HepG2 (cell line): ENCODE results near the gene SIRPA. TPM values are rescaled to one million over a fixed set of nuclear protein-coding genes. Genes with fewer than 3 reads are reported as not detected.

ENCODE experiments used
- BRCA1 ChIP-seq: sonication (generic); formaldehyde crosslinking; IDR thresholded peaks from 2 replicates; pipeline ENCODE4 v1.4.0; 2020; ENCODE audit warnings: missing genetic modification reagents
- FOXJ3 ChIP-seq: sonication (generic); formaldehyde crosslinking; IDR thresholded peaks from 2 replicates; pipeline ENCODE4 v1.4.0; 2020; ENCODE audit warnings: missing genetic modification reagents, mild to moderate bottlenecking, borderline replicate concordance
- HNRNPK ChIP-seq: fragments of 200-400 bp; formaldehyde crosslinking; IDR thresholded peaks from 2 replicates; pipeline ENCODE4 v1.6.1; 2018; ENCODE audit warnings: low read length, low read depth, moderate library complexity, mild to moderate bottlenecking; ENCODE audit not compliant: poor library complexity, severe bottlenecking
- HOXA3 ChIP-seq: sonication (generic); formaldehyde crosslinking; IDR thresholded peaks from 2 replicates; pipeline ENCODE4 v1.5.0; 2020; ENCODE audit warnings: missing genetic modification reagents
- KDM4B ChIP-seq: sonication (generic); formaldehyde crosslinking; IDR thresholded peaks from 2 replicates; pipeline ENCODE4 v1.4.0; 2020; ENCODE audit warnings: missing genetic modification reagents
- MAZ ChIP-seq, 2 experiments: sonication (generic) in 1 of 2; formaldehyde crosslinking in 1 of 2; IDR thresholded peaks; 2 replicates each; pipeline versions ENCODE4 v1.5.0 to v1.6.1; 2012 to 2020; ENCODE audit warnings: low read depth in 2 of 2, mild to moderate bottlenecking in 2 of 2, borderline replicate concordance in 1 of 2, improper control_type of control experiment in 1 of 2, low read length in 1 of 2, missing genetic modification reagents in 1 of 2, moderate library complexity in 1 of 2
- MLLT10 ChIP-seq: sonication (generic); formaldehyde crosslinking; IDR thresholded peaks from 2 replicates; pipeline ENCODE4 v1.4.0; 2020; ENCODE audit warnings: missing genetic modification reagents
- POLR2AphosphoS5 ChIP-seq: IDR thresholded peaks from 2 replicates; pipeline ENCODE4 v1.6.1; 2012; ENCODE audit warnings: low read depth, low read length
- SYNCRIP ChIP-seq: fragments of 200-400 bp; formaldehyde crosslinking; IDR thresholded peaks from 2 replicates; pipeline ENCODE4 v1.6.1; 2018; ENCODE audit warnings: mild to moderate bottlenecking, low read depth, low read length; ENCODE audit not compliant: insufficient read depth
- TP53 ChIP-seq: sonication (generic); formaldehyde crosslinking; conservative IDR thresholded peaks from 2 replicates; pipeline ENCODE4 v1.4.0; 2020; ENCODE audit warnings: missing genetic modification reagents
- ZFP41 ChIP-seq: sonication (generic); formaldehyde crosslinking; IDR thresholded peaks from 2 replicates; pipeline ENCODE4 v1.4.0; 2020; ENCODE audit warnings: mild to moderate bottlenecking, missing genetic modification reagents, borderline replicate concordance
- ZNF331 ChIP-seq: sonication (generic); formaldehyde crosslinking; IDR thresholded peaks from 2 replicates; pipeline ENCODE4 v1.4.0; 2020; ENCODE audit warnings: missing genetic modification reagents
- ZNF354B ChIP-seq: sonication (generic); formaldehyde crosslinking; IDR thresholded peaks from 2 replicates; pipeline ENCODE4 v1.8.0; 2022; ENCODE audit warnings: mild to moderate bottlenecking, missing genetic modification reagents
- ZNF709 ChIP-seq: sonication (generic); formaldehyde crosslinking; IDR thresholded peaks from 2 replicates; pipeline ENCODE4 v1.5.0; 2020; ENCODE audit warnings: mild to moderate bottlenecking, missing genetic modification reagents
- ZSCAN29 ChIP-seq: sonication (generic); formaldehyde crosslinking; conservative IDR thresholded peaks from 2 replicates; pipeline ENCODE4 v1.4.0; 2020; ENCODE audit warnings: mild to moderate bottlenecking, missing genetic modification reagents
- polyA plus RNA-seq, 8 experiments: library from polyadenylated mRNA; depleted of rRNA in 3 of 8; stranded (reverse) in 7 of 8; unstranded in 1 of 8; fragments of >200 nt; fragmentation: Illumina TruSeq in 4 of 8; extraction: Trizol in 4 of 8; gene quantifications; 2 replicates each; pipeline versions ENCODE4 v1.2.1 to v1.2.3, GENCODE V29; 2011 to 2016; ENCODE audit warnings: low read depth in 4 of 8, missing spikeins in 1 of 8, mixed read lengths in 1 of 8; ENCODE audit not compliant: insufficient read depth in 1 of 8
- total RNA-seq, 5 experiments: library from RNA; depleted of rRNA; stranded (reverse); fragments of >200 nt; fragmentation: Illumina TruSeq; extraction: Trizol; gene quantifications; 2 replicates each; pipeline ENCODE4 v1.2.3, GENCODE V29; 2016; ENCODE audit warnings: low read depth in 1 of 5
- TF ChIP-seq, protein P1 (sequence below): sonication (generic); formaldehyde crosslinking; IDR thresholded peaks from 2 replicates; pipeline ENCODE4 v1.8.1; 2022; ENCODE audit warnings: low read depth, mild to moderate bottlenecking, missing genetic modification reagents
- TF ChIP-seq, protein P2 (sequence below): sonication (generic); formaldehyde crosslinking; IDR thresholded peaks from 2 replicates; pipeline ENCODE4 v1.5.0; 2020; ENCODE audit warnings: mild to moderate bottlenecking, missing genetic modification reagents, borderline replicate concordance
- TF ChIP-seq, protein P3 (sequence below): fragments of 450-650 bp; IDR thresholded peaks from 2 replicates; pipeline ENCODE4 v1.6.1; 2016
- TF ChIP-seq, protein P4 (sequence below): sonication (generic); formaldehyde crosslinking; IDR thresholded peaks from 2 replicates; pipeline ENCODE4 v1.9.0; 2021; ENCODE audit warnings: missing genetic modification reagents, borderline replicate concordance

Gene SIRPA
- total and polyA plus RNA-seq, 2 of the 13 experiments (the other 11 are each of a cell fraction or from before 2014, with no cell fraction given): 7.2 to 17.6 TPM

DNA sequence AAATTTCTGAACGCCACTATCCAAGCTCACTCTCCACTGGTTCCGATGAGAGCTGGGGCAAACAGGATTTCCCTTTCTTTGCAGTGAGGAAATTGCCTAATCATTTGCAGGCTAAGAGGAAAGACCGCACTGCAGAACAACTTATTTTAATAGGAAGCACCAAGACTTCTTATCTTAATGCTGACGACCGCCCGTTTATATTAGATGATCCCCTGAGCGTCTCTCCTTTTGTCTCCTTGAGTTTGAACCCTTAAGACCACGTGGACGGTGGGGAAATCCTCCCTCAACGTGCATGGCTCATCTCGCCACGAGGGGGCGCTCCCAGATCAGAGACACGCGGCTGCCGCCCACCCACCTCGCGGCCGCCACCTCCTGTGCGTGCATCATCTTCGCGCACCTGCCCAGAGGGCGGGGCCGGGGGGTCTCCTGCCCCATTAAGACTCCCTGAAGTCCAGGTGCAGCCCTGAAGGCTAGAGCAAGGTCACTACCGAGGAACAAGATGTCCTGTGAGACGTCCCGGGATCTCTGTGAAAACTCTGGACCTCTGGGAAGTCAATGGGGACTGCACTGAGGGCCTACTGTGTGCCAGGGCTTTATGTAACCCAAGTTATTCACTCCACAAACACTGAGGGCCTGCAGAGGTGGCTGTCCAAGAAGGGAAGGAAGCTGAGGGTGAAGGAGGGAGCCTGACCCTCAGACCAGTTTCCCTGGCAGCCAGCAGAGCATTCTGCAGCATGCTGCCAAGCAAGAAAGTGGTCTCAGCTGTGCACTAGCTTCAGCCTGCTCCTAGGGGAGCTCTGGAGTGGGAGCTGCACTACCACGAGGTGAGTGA, 70.5 kb downstream of the SIRPA start (continued):
- TF ChIP-seq FOXJ3 (no peak), ZFP41 (CRISPR knock-in tag) (no peak), ZNF709 (0 out of 2 replicates have a peak, but pooled peaks have one; percentile 24), ZNF331 (CRISPR knock-in tag) (peak; percentile 70; the same call in 1 of the 2 replicates), HNRNPK (no peak), TP53 (CRISPR knock-in tag) (no peak), MLLT10 (CRISPR knock-in tag) (no peak), KDM4B (CRISPR knock-in tag) (no peak), MAZ (IDR thresholded peaks at IDR 0.05; ENCODE audit: borderline replicate concordance, low read depth, low read length) (no peak), MAZ (CRISPR knock-in tag; IDR thresholded peaks at IDR 0.05; ENCODE audit: low read depth) (peak; percentile 84), SYNCRIP (no peak), BRCA1 (no peak), POLR2AphosphoS5 (no peak), ZNF354B (CRISPR knock-in tag) (0 out of 2 replicates have a peak, but pooled peaks have one; percentile 29), ZSCAN29 (CRISPR knock-in tag) (no peak), HOXA3 (CRISPR knock-in tag) (no peak)
- TF ChIP-seq, protein P1, sequence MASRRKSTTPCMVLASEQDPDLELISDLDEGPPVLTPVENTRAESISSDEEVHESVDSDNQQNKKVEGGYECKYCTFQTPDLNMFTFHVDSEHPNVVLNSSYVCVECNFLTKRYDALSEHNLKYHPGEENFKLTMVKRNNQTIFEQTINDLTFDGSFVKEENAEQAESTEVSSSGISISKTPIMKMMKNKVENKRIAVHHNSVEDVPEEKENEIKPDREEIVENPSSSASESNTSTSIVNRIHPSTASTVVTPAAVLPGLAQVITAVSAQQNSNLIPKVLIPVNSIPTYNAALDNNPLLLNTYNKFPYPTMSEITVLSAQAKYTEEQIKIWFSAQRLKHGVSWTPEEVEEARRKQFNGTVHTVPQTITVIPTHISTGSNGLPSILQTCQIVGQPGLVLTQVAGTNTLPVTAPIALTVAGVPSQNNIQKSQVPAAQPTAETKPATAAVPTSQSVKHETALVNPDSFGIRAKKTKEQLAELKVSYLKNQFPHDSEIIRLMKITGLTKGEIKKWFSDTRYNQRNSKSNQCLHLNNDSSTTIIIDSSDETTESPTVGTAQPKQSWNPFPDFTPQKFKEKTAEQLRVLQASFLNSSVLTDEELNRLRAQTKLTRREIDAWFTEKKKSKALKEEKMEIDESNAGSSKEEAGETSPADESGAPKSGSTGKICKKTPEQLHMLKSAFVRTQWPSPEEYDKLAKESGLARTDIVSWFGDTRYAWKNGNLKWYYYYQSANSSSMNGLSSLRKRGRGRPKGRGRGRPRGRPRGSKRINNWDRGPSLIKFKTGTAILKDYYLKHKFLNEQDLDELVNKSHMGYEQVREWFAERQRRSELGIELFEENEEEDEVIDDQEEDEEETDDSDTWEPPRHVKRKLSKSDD (CRISPR knock-in tag): no peak
- TF ChIP-seq, protein P2, sequence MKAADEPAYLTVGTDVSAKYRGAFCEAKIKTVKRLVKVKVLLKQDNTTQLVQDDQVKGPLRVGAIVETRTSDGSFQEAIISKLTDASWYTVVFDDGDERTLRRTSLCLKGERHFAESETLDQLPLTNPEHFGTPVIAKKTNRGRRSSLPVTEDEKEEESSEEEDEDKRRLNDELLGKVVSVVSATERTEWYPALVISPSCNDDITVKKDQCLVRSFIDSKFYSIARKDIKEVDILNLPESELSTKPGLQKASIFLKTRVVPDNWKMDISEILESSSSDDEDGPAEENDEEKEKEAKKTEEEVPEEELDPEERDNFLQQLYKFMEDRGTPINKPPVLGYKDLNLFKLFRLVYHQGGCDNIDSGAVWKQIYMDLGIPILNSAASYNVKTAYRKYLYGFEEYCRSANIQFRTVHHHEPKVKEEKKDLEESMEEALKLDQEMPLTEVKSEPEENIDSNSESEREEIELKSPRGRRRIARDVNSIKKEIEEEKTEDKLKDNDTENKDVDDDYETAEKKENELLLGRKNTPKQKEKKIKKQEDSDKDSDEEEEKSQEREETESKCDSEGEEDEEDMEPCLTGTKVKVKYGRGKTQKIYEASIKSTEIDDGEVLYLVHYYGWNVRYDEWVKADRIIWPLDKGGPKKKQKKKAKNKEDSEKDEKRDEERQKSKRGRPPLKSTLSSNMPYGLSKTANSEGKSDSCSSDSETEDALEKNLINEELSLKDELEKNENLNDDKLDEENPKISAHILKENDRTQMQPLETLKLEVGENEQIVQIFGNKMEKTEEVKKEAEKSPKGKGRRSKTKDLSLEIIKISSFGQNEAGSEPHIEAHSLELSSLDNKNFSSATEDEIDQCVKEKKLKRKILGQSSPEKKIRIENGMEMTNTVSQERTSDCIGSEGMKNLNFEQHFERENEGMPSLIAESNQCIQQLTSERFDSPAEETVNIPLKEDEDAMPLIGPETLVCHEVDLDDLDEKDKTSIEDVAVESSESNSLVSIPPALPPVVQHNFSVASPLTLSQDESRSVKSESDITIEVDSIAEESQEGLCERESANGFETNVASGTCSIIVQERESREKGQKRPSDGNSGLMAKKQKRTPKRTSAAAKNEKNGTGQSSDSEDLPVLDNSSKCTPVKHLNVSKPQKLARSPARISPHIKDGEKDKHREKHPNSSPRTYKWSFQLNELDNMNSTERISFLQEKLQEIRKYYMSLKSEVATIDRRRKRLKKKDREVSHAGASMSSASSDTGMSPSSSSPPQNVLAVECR (CRISPR knock-in tag): no peak; the same call in 1 of the 2 replicates
- TF ChIP-seq, protein P3, sequence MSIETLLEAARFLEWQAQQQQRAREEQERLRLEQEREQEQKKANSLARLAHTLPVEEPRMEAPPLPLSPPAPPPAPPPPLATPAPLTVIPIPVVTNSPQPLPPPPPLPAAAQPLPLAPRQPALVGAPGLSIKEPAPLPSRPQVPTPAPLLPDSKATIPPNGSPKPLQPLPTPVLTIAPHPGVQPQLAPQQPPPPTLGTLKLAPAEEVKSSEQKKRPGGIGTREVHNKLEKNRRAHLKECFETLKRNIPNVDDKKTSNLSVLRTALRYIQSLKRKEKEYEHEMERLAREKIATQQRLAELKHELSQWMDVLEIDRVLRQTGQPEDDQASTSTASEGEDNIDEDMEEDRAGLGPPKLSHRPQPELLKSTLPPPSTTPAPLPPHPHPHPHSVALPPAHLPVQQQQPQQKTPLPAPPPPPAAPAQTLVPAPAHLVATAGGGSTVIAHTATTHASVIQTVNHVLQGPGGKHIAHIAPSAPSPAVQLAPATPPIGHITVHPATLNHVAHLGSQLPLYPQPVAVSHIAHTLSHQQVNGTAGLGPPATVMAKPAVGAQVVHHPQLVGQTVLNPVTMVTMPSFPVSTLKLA: peak; percentile 96
- TF ChIP-seq, protein P4, sequence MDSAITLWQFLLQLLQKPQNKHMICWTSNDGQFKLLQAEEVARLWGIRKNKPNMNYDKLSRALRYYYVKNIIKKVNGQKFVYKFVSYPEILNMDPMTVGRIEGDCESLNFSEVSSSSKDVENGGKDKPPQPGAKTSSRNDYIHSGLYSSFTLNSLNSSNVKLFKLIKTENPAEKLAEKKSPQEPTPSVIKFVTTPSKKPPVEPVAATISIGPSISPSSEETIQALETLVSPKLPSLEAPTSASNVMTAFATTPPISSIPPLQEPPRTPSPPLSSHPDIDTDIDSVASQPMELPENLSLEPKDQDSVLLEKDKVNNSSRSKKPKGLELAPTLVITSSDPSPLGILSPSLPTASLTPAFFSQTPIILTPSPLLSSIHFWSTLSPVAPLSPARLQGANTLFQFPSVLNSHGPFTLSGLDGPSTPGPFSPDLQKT (CRISPR knock-in tag): no peak
